Left ventricle myocardium inferior (tissue), 1 donor: ENCODE measurements around the gene ISG20. TPM values are rescaled to one million over a fixed set of nuclear protein-coding genes. Genes with fewer than 3 reads are reported as not detected.
A peak's percentile ranks its signal among the peaks of the same experiment; 100 is the strongest.

Source experiments
- DNase-seq: peaks from one replicate; pipeline ENCODE4 v3.0.0-alpha.2; 2020
- H3K27ac ChIP-seq: fragments of 200-600 bp; replicated peaks from 2 replicates; pipeline ENCODE4 v1.8.0; 2021
- H3K27me3 ChIP-seq: fragments of 200-600 bp; 2 replicates; pipeline ENCODE4 v1.8.0; 2021; ENCODE audit warnings: low read depth
- H3K36me3 ChIP-seq: fragments of 200-600 bp; 2 replicates; pipeline ENCODE4 v1.8.0; 2021
- H3K4me1 ChIP-seq: fragments of 200-600 bp; 2 replicates; pipeline ENCODE4 v1.8.0; 2021
- H3K4me3 ChIP-seq: fragments of 200-600 bp; 2 replicates; pipeline ENCODE4 v1.8.0; 2021; ENCODE audit warnings: mild to moderate bottlenecking, moderate library complexity
- H3K9me3 ChIP-seq: fragments of 200-600 bp; replicated peaks from 2 replicates; pipeline ENCODE4 v1.8.0; 2021
- intact Hi-C: fragments of 100-400 bp; cut with micrococcal nuclease; formaldehyde crosslinking; loops from one replicate; pipeline ENCODE4 v1.11.0; 2022
- total RNA-seq: library from RNA; stranded (reverse); fragmentation: NEBNext Ultra II Directional; extraction: Animal tissue kit (Norgen Biotek cat#: 25700); gene quantifications from one replicate; pipeline ENCODE4 v1.2.1, GENCODE V29; 2021
- TF ChIP-seq, protein P1 (sequence below): fragments of 200-600 bp; IDR thresholded peaks from 2 replicates; pipeline ENCODE4 v1.8.0; 2021; ENCODE audit warnings: antibody characterized with exemption, mild to moderate bottlenecking, borderline replicate concordance
- donor health status: DM: no; HTN: yes; CAD: no; lungs with severe emphysema.

Gene ISG20
- total RNA-seq, 1 donor from 2014 or later: 3.1 TPM

DNA sequence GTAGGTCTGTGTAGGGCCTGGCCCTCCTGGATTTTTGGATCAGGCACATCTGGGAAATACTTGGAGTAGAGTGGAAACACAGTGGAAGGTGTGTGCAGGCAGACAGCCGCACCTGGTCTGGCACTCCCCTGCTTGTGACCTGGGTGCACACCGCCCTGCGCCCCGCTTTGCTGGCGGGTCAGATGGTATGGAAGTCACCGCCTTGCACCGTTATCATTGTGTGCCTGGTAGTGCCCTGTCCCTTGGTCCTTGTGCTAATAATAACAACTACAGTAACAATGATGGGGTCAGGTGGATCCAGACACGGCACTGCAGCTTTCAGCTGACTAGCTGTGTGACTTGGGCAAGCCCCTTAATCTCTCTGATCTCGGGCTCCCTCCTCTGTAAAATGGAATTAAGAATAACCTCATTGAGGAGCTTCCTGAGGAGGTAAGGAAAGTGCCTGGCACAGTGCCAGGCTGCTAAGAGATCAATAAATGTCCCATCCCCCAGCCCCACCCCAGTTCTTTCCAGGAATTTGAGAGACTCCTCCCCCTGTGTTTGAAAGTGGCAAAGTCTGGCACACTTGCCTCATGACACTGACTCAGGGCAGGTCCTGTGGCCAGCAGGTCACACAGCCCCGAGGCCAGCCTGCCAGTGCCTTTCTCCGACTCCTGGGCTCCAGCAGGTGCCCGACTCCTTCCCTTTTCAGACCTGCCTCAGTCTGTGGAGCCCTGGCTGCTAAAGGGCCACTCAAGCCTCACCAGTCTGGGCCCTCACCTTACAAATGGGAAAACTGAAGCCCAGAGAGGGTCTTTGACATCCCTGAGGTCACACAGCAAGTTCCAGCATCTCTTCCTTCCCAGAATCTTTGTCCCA lies 9.8 kb downstream of the ISG20 start:
- intact Hi-C loops: no loop called here
- H3K27ac ChIP-seq: peak overlapping the region; percentile 53
- H3K27me3 ChIP-seq: no peaks in the 10 kb centered on the region
- peaks cover 27% of the 10 kb centered on the region for H3K4me1 ChIP-seq
- no peak for DNase-seq
- no peaks in the 10 kb centered on the region for H3K36me3 ChIP-seq
- H3K9me3 ChIP-seq: no peaks in the 10 kb centered on the region
- TF ChIP-seq, protein P1, sequence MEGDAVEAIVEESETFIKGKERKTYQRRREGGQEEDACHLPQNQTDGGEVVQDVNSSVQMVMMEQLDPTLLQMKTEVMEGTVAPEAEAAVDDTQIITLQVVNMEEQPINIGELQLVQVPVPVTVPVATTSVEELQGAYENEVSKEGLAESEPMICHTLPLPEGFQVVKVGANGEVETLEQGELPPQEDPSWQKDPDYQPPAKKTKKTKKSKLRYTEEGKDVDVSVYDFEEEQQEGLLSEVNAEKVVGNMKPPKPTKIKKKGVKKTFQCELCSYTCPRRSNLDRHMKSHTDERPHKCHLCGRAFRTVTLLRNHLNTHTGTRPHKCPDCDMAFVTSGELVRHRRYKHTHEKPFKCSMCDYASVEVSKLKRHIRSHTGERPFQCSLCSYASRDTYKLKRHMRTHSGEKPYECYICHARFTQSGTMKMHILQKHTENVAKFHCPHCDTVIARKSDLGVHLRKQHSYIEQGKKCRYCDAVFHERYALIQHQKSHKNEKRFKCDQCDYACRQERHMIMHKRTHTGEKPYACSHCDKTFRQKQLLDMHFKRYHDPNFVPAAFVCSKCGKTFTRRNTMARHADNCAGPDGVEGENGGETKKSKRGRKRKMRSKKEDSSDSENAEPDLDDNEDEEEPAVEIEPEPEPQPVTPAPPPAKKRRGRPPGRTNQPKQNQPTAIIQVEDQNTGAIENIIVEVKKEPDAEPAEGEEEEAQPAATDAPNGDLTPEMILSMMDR: no peak
- H3K4me3 ChIP-seq: no peak overlapping the region

DNA sequence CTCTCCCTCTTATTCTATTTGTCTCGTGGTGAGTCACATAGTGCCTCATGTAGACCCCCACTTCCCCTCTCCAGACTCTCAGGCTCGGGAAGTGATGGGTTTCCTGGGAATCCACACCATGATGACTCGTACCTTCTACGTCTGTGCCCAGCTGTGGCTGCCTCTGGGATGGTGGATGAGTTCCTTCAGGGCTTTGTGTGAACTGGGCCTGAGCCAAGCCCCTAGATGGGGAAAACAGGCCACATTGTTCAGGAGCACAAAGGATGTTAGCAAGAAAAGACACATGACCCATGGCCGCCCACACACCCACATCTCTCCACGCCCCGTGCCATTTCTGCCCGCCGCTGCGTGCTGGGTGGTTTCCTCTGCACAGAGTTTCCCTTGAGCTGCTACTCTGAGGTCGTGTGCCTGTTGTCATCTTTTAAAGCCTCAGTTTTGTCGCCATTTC lies 10.5 kb downstream of the ISG20 start:
- Histone ChIP-seq H3K4me1 (peaks cover 27% of the 10 kb centered on the region), H3K9me3 (no peaks in the 10 kb centered on the region), H3K27me3 (no peaks in the 10 kb centered on the region), H3K4me3 (no peak overlapping the region), H3K27ac (peak overlapping the region; percentile 53), H3K36me3 (no peaks in the 10 kb centered on the region)
- intact Hi-C loops: no loop called here
- DNase-seq: peak; percentile 53
- TF ChIP-seq, protein P1: no peak

DNA sequence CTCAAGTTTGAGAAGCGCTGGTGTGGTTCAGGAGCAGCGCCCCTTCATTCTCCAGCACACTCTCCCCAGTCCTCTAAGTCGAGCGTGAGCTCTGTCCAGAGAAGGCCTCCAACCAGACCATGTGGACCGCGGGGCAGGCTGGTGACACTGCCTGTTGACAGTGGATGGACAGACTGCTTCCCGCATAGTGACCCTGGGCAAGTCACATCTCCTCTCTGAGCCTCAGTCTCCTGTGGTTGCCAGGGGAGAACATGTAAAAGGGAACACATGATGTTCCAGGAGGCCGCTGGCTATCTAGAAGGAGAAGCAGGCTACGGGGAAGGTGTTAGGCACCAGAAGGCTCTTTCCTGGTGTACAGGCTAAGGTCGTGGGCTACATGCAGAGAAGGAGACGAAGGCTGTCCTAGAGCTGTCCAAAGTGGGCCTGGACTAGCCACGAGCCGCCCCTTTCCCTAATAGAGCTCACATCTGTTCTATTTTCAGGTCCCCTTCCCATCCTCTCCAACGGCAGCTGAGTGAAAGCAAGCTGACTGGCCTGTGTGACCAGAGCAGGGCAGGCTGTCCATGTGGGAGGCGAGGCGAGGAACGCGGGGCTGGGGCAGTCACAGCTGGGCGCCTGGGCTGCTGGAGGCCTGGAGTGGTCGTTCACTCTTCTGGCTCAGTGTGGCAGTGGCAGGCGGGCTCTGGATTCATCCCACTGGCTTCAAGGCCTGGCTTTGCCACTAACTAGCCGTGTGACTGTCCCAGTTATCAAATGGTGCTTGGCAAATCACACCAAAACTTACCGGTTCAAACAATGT lies 11.1 kb downstream of the ISG20 start:
- intact Hi-C loops: loop anchor here (10.0 kb wide), 1 partner anchor 185 kb away; no protein-coding TSS in a partner anchor
- no peaks in the 10 kb centered on the region for H3K36me3 ChIP-seq
- TF ChIP-seq, protein P1: no peak
- no peak for DNase-seq
- H3K27me3 ChIP-seq: no peaks in the 10 kb centered on the region
- H3K4me1 ChIP-seq: peaks cover 27% of the 10 kb centered on the region
- no peak overlapping the region for H3K4me3 ChIP-seq
- peak overlapping the region; percentile 53 for H3K27ac ChIP-seq
- H3K9me3 ChIP-seq: no peaks in the 10 kb centered on the region

DNA sequence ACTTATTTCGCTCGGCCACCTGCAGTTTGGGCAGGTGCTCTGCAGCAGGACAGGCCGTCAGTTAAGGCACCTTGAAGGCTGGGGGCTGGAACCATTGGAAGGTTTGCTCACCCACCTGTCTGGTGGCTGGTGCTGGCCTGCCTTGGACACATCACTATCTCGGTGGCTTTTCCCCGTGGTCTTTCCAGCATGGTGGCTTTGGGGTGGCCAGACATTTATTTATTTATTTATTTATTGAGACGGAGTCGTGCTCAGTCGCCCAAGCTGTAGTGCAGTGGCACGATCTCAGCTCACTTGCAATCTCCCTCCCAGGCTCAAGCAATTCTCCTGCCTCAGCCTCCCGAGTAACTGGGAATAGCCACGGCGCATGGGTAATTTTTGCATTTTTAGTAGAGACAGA lies 11.7 kb downstream of the ISG20 start:
- H3K9me3 ChIP-seq: no peaks in the 10 kb centered on the region
- no peak overlapping the region for H3K27ac ChIP-seq
- no peaks in the 10 kb centered on the region for H3K36me3 ChIP-seq
- no peak for DNase-seq
- TF ChIP-seq, protein P1: no peak
- intact Hi-C loops: loop anchor here (10.0 kb wide), 1 partner anchor 184 kb away; no protein-coding TSS in a partner anchor
- no peak overlapping the region for H3K4me3 ChIP-seq
- no peaks in the 10 kb centered on the region for H3K27me3 ChIP-seq
- peaks cover 27% of the 10 kb centered on the region for H3K4me1 ChIP-seq

DNA sequence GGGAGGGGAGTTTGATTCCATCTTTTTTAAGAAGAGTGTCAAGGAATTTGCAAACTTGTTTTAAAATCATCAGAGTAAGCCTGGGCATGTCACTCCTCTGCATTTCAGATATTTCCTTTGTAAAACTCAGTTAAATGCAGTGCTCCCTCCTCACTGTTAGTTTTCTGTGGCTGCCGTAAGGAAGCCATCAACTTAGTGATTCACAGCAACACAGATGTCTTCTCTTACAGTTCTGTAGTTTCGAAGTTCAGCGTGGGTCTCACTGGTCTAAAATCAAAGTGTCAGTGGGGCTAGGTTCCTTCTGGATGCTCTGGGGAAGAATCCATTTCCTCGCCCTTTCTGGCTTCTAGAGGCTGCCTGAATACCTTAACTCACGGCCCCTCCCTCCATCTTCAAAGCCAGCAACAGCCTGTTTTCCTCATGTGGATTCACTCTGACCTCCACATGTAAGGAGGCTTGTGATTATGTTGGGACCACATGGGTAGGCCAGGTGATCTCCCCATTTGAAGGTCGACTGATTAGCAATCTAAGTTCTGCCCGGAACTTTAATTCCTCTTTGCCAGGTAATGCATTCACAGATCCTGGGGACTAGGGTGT lies 12.4 kb downstream of the ISG20 start:
- TF ChIP-seq, protein P1: no peak
- DNase-seq: no peak
- peaks cover 27% of the 10 kb centered on the region for H3K4me1 ChIP-seq
- H3K27ac ChIP-seq: no peak overlapping the region
- no peaks in the 10 kb centered on the region for H3K36me3 ChIP-seq
- H3K4me3 ChIP-seq: no peak overlapping the region
- H3K9me3 ChIP-seq: no peaks in the 10 kb centered on the region
- intact Hi-C loops: loop anchor here (10.0 kb wide), 1 partner anchor 184 kb away; no protein-coding TSS in a partner anchor
- H3K27me3 ChIP-seq: no peaks in the 10 kb centered on the region
